Tibial nerve (tissue), 4 donors: ENCODE data around the gene SYDE2. TPM values are rescaled to one million over a fixed set of nuclear protein-coding genes. Genes with fewer than 3 reads are reported as not detected.

Experiments
- DNase-seq, 2 donors: peaks; one replicate each; pipeline ENCODE4 v3.0.0-alpha.2; 2019; ENCODE audit warnings: low spot score in 2 of 2
- H3K27ac ChIP-seq, 4 donors: fragments of 200-600 bp; sonication (generic) in 3 of 4; one replicate each; pipeline ENCODE4 v1.5.1; 2017 to 2019; ENCODE audit warnings: mild to moderate bottlenecking in 1 of 4
- H3K27me3 ChIP-seq, 2 donors: fragments of 200-600 bp; sonication (generic) in 1 of 2; one replicate each; pipeline versions ENCODE4 v1.5.1 to v1.6.0; 2017 to 2019
- H3K36me3 ChIP-seq, 3 donors: fragments of 200-600 bp; sonication (generic); one replicate each; pipeline ENCODE4 v1.5.1; 2018 to 2019
- H3K4me1 ChIP-seq, 4 donors: fragments of 200-600 bp; sonication (generic) in 3 of 4; one replicate each; pipeline ENCODE4 v1.5.1; 2017 to 2019
- H3K4me3 ChIP-seq, 4 donors: fragments of 200-600 bp; sonication (generic) in 3 of 4; one replicate each; pipeline ENCODE4 v1.5.1; 2017 to 2019; ENCODE audit warnings: mild to moderate bottlenecking in 1 of 4, moderate library complexity in 1 of 4
- H3K9me3 ChIP-seq, 4 donors: fragments of 200-600 bp; sonication (generic) in 3 of 4; one replicate each; pipeline ENCODE4 v1.5.1; 2017 to 2019
- EP300 ChIP-seq, 2 donors: sonication (generic); formaldehyde crosslinking; IDR thresholded peaks; one replicate each; pipeline ENCODE4 v1.6.1; 2017; ENCODE audit warnings: antibody characterized with exemption in 2 of 2, mild to moderate bottlenecking in 1 of 2
- POLR2A ChIP-seq, 2 donors: fragments of 450-650 bp; IDR thresholded peaks; one replicate each; pipeline ENCODE4 v1.6.1; 2017; ENCODE audit warnings: antibody characterized with exemption in 2 of 2, mild to moderate bottlenecking in 2 of 2, moderate library complexity in 2 of 2
- whole genome bisulfite sequencing, 2 donors: methylation state at CpG; one replicate each; pipeline ENCODE4 v1.1.5; 2018; 5-methylcytosine and 5-hydroxymethylcytosine counted together
- total RNA-seq, 4 donors: library from RNA; depleted of rRNA; stranded (reverse); fragments of >200 nt; gene quantifications; one replicate each; pipeline ENCODE4 v1.1.0, GENCODE V29; 2016
- TF ChIP-seq, protein P1 (sequence below), 5 experiments: fragments of 200-600 bp in 3 of 5; fragments of 450-650 bp in 2 of 5; sonication (generic) in 3 of 5; IDR thresholded peaks; one replicate each; pipeline ENCODE4 v1.5.1; 2016 to 2019; ENCODE audit warnings: antibody characterized with exemption in 5 of 5, mild to moderate bottlenecking in 3 of 5, moderate library complexity in 2 of 5

Gene SYDE2
- total RNA-seq, 4 donors from 2014 or later: 10.5 to 12.9 (median 11.1) TPM

DNA sequence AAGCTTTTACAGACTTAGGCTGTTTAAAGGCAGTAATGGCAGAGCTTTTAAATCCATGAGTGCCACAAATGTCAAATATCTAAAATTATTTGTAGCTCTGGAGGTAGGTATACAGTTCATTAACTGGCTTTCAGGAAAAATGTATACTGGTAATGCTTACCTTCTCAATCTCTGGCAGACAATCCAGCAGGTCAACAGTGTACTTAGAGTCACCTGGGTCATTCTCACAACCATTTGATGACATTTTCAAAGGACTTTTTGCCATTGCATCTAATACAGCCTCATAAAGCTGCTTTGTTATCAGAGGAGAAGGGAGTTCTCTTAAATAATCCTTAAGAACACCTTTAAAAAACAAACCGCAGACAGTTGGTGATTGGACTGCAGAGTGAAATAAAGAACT lies 31.9 kb downstream of the SYDE2 start:
- Histone ChIP-seq H3K9me3 (no peaks in the 10 kb centered on the region), H3K4me3 (no peak overlapping the region), H3K36me3 (peaks cover 0 to 28% (median 0%) of the 10 kb centered on the region in 3 donors), H3K4me1 (no peaks in the 10 kb centered on the region), H3K27me3 (no peaks in the 10 kb centered on the region), H3K27ac (no peak overlapping the region)
- WGBS, 2 donors: 81 to 88% methylated on average over 1 of the region's 1 CpG
- no peak for DNase-seq
- TF ChIP-seq EP300 (IDR thresholded peaks at IDR 0.05) (no peak), POLR2A (IDR thresholded peaks at IDR 0.05) (no peak)
- TF ChIP-seq, protein P1, sequence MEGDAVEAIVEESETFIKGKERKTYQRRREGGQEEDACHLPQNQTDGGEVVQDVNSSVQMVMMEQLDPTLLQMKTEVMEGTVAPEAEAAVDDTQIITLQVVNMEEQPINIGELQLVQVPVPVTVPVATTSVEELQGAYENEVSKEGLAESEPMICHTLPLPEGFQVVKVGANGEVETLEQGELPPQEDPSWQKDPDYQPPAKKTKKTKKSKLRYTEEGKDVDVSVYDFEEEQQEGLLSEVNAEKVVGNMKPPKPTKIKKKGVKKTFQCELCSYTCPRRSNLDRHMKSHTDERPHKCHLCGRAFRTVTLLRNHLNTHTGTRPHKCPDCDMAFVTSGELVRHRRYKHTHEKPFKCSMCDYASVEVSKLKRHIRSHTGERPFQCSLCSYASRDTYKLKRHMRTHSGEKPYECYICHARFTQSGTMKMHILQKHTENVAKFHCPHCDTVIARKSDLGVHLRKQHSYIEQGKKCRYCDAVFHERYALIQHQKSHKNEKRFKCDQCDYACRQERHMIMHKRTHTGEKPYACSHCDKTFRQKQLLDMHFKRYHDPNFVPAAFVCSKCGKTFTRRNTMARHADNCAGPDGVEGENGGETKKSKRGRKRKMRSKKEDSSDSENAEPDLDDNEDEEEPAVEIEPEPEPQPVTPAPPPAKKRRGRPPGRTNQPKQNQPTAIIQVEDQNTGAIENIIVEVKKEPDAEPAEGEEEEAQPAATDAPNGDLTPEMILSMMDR (IDR thresholded peaks at IDR 0.05): no peak

DNA sequence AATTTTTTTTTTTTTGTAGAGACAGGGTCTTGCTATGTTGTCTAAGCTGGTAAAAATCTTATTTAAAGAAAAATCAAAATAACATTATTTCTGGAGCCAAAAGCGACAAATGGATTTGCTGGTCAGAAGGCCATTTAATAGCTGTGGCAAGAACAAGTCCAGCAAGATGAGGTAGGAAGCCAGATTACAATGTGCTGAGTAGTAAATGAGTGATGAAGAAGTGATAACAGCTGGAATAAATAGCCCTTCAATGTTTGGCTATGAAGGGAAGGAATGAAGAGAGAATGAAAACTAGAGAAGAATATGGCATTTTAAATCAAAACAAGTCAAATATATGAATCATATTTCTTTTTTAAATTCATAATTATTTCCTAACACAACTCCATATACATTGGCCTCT lies 34.5 kb downstream of the SYDE2 start:
- no peak for DNase-seq
- 97 to 100% methylated on average over 1 of the region's 1 CpG for WGBS, 2 donors
- no peaks in the 10 kb centered on the region for H3K4me1 ChIP-seq
- TF ChIP-seq POLR2A (IDR thresholded peaks at IDR 0.05) (no peak), EP300 (IDR thresholded peaks at IDR 0.05) (no peak)
- TF ChIP-seq, protein P1 (IDR thresholded peaks at IDR 0.05): no peak
- no peaks in the 10 kb centered on the region for H3K27me3 ChIP-seq
- no peak overlapping the region for H3K27ac ChIP-seq
- H3K4me3 ChIP-seq: no peak overlapping the region
- no peaks in the 10 kb centered on the region for H3K9me3 ChIP-seq
- H3K36me3 ChIP-seq: peaks cover 0 to 33% (median 0%) of the 10 kb centered on the region in 3 donors

DNA sequence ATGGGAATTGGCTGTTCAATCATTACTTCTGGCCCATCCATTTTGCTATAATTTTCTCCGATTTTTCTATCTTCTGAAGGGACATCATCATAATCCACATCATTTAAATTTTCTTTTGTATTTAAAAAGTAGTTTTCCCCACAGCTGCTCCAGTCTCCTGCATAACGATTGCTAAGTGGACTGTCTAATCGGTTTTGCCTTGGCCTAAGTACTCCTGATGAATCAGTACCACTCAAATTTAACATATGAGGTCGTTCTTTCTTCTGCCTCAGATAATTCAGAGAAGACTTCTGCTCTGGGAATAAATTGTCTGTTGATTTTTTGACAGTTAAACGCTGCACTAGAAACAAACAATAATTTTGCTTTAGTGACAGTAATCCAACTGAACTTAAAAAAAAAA lies 41.9 kb downstream of the SYDE2 start:
- Histone ChIP-seq H3K27me3 (no peaks in the 10 kb centered on the region), H3K4me1 (no peaks in the 10 kb centered on the region), H3K9me3 (no peaks in the 10 kb centered on the region), H3K27ac (no peak overlapping the region), H3K36me3 (peaks cover 0 to 5% (median 0%) of the 10 kb centered on the region in 3 donors), H3K4me3 (no peak overlapping the region)
- DNase-seq: no peak
- TF ChIP-seq, protein P1 (IDR thresholded peaks at IDR 0.05): no peak
- no peak for TF ChIP-seq POLR2A (IDR thresholded peaks at IDR 0.05)
- no peak for TF ChIP-seq EP300 (IDR thresholded peaks at IDR 0.05)
- WGBS, 2 donors: 65 to 69% methylated on average over 5 of the region's 5 CpGs

DNA sequence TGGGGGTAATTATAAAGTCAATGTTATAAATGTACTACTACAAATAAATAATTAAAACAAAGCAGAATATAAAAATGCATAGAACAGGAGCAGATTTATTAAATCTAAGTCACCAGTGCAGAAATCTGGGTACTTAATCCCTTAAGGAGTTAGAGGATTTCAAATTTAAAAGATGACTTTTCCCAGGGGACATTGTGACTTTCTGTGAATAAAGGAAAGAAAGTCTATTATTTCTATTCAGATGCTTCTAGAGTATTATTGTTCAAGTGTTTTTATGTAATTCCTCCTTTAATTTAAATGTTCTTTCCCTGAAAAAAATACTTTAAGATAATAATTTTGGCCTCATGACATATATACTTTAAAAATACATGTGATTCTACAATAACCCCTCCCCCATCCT lies 43.4 kb downstream of the SYDE2 start:
- TF ChIP-seq, protein P1 (IDR thresholded peaks at IDR 0.05): no peak
- no peak for TF ChIP-seq EP300 (IDR thresholded peaks at IDR 0.05)
- TF ChIP-seq POLR2A (IDR thresholded peaks at IDR 0.05): no peak
- H3K27me3 ChIP-seq: no peaks in the 10 kb centered on the region
- no peak for DNase-seq
- H3K27ac ChIP-seq: no peak overlapping the region
- H3K36me3 ChIP-seq: no peaks in the 10 kb centered on the region
- no peak overlapping the region for H3K4me3 ChIP-seq
- H3K4me1 ChIP-seq: no peaks in the 10 kb centered on the region
- no peaks in the 10 kb centered on the region for H3K9me3 ChIP-seq

DNA sequence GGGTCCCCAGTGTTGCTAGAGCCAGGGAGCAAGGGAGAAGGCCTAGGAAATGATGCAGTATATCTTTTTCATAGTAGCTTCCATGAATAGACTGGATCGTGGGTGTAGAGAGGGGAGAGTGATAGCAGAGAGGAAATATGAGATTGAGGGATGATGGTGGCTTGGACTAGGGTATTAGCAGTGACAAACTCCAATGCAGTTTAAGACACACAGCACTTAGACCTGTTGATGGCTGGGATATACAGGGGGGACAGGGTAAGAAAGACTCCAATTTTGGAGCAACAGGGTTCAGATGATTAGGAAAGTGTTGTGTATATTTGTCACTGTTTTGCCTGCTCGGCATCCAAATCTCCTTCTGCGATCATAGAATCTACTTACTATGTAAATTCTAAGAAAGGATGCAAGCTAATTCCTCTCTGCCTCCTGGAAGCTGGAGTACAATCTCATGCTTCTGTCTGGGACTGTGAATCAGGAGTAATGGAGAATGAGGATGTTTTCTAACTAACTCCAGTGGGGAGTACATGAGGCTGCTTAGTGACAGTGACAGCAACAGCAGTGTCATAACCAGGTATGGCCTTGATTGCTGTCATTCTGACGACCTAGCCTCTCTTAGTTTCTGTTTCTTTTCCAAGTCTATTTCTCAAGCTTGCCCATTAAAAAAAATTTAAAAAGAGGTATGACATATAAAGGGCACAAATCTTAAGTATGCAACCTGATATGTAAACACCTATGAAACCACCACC lies 47.5 kb downstream of the SYDE2 start:
- H3K9me3 ChIP-seq: no peaks in the 10 kb centered on the region
- WGBS, 2 donors: 42 to 46% methylated on average over 4 of the region's 4 CpGs
- H3K27me3 ChIP-seq: no peaks in the 10 kb centered on the region
- no peaks in the 10 kb centered on the region for H3K36me3 ChIP-seq
- TF ChIP-seq EP300 (IDR thresholded peaks at IDR 0.05) (no peak), POLR2A (IDR thresholded peaks at IDR 0.05) (no peak)
- TF ChIP-seq, protein P1 (IDR thresholded peaks at IDR 0.05): no peak
- no peaks in the 10 kb centered on the region for H3K4me1 ChIP-seq
- H3K4me3 ChIP-seq: no peak overlapping the region
- no peak for DNase-seq
- no peak overlapping the region for H3K27ac ChIP-seq
